Neural crest cell (in vitro differentiated cells): ENCODE data around the gene TRPM2. TPM values are rescaled to one million over a fixed set of nuclear protein-coding genes. Genes with fewer than 3 reads are reported as not detected.

Source experiments
- DNase-seq: peaks from one replicate; pipeline ENCODE4 v3.0.0; 2021; ENCODE audit warnings: low read depth, mixed read lengths, low spot score
- H3K27ac Mint-ChIP-seq: one replicate; pipeline ENCODE4 v1.8.0; 2021; ENCODE audit warnings: mild to moderate bottlenecking, mixed read lengths; ENCODE audit not compliant: unreplicated experiment
- H3K27me3 Mint-ChIP-seq: 2 replicates; pipeline ENCODE4 v1.8.0; 2021; ENCODE audit warnings: low read depth, mild to moderate bottlenecking, mixed read lengths
- H3K36me3 Mint-ChIP-seq: 2 replicates; pipeline ENCODE4 v1.8.0; 2021; ENCODE audit warnings: low read depth, mild to moderate bottlenecking, mixed read lengths
- H3K4me1 Mint-ChIP-seq: 2 replicates; pipeline ENCODE4 v1.8.0; 2021; ENCODE audit warnings: mixed read lengths
- H3K4me3 Mint-ChIP-seq: one replicate; pipeline ENCODE4 v1.8.0; 2021; ENCODE audit warnings: mild to moderate bottlenecking, mixed read lengths
- H3K9me3 Mint-ChIP-seq: 2 replicates; pipeline ENCODE4 v1.8.0; 2021; ENCODE audit warnings: mixed read lengths
- total RNA-seq: library from RNA; stranded (reverse); gene quantifications from 2 replicates; pipeline ENCODE4 v1.2.1, GENCODE V29; 2021
- TF ChIP-seq, protein P1 (sequence below): fragments of 200-600 bp; sonication (generic); conservative IDR thresholded peaks from 2 replicates; pipeline ENCODE4 v1.5.0; 2021; ENCODE audit warnings: antibody characterized with exemption, mild to moderate bottlenecking

The TRPM2 gene
- total RNA-seq, 1 donor from 2014 or later, result not detected

DNA sequence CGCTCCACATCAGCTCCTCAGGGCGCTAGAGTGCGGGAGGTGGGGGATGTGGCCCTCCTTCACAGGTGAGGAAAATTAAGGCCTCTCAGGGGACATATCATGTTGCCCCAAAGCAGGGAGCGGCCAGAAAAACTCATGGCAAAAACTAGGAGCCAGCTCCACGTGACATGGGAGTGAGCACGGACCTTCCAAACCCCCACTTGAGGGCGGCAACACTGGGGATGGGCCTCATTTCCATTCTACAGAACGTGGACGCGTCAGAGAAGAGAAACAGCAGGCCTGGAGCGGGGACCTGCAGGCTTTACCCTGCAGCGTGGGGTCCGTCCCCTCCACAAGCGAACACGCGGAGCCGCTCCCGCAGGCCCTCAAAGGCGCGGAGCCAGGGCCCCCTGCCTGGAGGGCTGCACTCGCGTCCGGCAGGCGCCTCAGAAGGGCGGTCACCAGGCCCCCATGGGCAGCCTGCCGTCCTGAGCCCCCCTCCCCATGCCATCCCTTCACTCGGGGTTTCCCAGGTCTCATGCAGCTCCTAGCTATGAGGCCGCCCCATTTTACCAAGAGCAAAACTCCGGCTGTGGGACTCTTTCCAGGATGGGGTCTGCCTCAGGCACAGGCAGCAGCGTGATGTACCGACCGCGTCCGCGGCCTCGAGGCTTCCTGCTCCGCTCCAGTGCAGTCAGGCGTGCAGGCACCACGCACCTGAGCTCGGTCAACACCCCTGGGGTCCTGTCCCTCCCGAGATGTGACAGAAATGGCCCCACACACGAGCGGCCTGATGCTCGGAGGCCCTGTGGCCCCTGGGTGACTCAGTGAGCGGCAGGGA is 19.7 kb upstream of the TRPM2 start:
- Mint-ChIP-seq H3K36me3 (peaks cover 3% of the 10 kb centered on the region), H3K4me3 (no peak overlapping the region), H3K9me3 (no peaks in the 10 kb centered on the region), H3K27me3 (peaks cover 3% of the 10 kb centered on the region), H3K4me1 (peaks cover 21% of the 10 kb centered on the region), H3K27ac (no peak overlapping the region)
- DNase-seq, result no peak
- TF ChIP-seq, protein P1, sequence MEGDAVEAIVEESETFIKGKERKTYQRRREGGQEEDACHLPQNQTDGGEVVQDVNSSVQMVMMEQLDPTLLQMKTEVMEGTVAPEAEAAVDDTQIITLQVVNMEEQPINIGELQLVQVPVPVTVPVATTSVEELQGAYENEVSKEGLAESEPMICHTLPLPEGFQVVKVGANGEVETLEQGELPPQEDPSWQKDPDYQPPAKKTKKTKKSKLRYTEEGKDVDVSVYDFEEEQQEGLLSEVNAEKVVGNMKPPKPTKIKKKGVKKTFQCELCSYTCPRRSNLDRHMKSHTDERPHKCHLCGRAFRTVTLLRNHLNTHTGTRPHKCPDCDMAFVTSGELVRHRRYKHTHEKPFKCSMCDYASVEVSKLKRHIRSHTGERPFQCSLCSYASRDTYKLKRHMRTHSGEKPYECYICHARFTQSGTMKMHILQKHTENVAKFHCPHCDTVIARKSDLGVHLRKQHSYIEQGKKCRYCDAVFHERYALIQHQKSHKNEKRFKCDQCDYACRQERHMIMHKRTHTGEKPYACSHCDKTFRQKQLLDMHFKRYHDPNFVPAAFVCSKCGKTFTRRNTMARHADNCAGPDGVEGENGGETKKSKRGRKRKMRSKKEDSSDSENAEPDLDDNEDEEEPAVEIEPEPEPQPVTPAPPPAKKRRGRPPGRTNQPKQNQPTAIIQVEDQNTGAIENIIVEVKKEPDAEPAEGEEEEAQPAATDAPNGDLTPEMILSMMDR, result no peak

DNA sequence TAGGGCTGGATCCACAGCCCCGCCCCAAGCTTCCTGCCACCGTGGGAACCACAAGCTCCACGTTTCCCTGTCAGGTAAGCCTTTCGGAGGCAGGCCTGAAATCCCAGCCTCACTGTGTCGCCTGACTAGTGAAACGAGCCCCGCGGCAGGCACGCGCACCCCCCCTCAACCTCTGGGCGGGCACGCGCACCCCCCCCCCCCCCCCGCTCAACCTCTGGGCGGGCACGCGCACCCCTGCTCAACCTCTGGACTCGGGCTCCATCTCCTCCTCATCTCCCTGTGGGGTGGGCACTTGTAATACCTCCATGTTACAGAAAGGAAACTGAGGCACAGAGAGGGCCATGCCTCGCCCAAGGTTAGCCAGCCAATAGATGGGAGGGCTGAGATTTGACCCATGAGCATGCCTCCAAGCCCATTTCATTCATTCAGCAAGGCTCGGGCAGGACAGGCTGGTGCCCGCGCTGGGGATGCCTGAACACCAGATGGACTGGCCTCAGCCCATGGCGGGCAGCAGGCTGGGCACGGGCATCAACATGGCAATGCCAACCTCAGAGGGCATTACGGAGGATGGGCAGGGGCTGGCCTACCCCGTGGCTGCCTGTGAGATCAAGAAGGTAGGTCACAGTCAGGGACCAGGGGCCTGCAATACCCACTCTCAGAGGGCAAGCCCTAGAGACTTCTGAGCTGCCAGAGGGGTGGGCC is 18.9 kb upstream of the TRPM2 start:
- Mint-ChIP-seq H3K4me1 (peaks cover 23% of the 10 kb centered on the region), H3K9me3 (no peaks in the 10 kb centered on the region), H3K4me3 (peak overlapping the region; percentile 51), H3K27ac (no peak overlapping the region), H3K27me3 (peaks cover 3% of the 10 kb centered on the region), H3K36me3 (peaks cover 3% of the 10 kb centered on the region)
- DNase-seq, result no peak
- TF ChIP-seq, protein P1, result no peak

DNA sequence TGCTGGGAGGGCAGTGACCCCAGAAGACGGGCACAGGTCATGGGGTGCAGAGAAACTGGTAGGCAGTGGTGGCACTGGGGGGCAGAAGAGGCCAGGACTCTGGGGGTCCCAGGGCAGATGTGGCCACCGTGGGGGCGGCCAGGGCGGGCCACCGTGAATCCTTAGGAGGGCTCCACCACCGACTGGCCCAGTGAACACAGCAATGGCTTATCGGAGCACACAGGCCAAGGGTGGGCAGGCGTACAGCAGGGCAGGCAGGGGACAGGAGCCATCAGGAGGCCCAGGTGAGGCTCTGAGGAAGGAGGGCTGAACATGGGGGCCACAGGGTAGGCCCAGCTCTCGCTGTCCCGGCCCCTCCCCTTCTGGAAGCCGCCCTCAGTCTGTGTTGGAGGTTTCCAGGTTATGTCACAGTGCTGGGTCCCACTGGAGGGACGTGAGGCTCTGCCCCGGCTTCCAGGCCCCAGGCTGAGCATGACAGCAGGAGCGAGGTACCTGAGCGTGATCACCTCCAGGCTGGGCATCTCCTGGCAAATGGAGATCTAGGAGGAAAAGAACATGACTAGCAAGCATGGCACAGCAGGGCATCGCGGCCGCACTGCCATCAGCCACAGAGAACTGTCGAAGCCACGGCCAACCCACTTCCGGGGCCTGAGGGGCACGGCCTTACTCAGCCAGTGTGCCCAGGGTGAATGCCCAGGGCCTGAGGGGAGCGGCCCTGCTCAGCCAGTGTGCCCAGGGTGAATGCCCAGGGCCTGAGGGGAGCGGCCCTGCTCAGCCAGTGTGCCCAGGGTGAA is 18.0 kb upstream of the TRPM2 start:
- TF ChIP-seq, protein P1, result no peak
- H3K4me3 Mint-ChIP-seq, result peak overlapping the region; percentile 51
- peaks cover 32% of the 10 kb centered on the region for H3K4me1 Mint-ChIP-seq
- H3K9me3 Mint-ChIP-seq, result no peaks in the 10 kb centered on the region
- no peak for DNase-seq
- H3K27me3 Mint-ChIP-seq, result peaks cover 3% of the 10 kb centered on the region
- H3K36me3 Mint-ChIP-seq, result peaks cover 3% of the 10 kb centered on the region
- H3K27ac Mint-ChIP-seq, result no peak overlapping the region

DNA sequence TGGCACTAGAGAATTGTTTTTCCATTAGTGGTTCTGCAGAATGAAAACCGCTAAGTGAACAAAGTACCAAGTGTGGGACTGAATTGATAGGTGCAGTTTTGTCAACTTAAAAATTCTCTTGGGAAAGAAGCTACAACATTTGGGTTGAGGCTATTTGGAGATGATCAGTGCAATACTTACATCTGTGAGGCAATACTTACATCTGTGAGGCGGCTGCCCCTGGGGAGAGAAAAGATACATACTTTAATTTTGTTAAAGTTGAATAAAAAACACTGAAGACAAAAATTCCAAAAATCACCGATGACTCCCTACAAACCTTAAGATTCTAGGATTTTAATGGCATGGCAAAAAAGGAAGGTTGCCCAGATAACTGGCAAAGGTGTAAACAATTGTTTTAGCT is 16.0 kb upstream of the TRPM2 start:
- no peaks in the 10 kb centered on the region for H3K27me3 Mint-ChIP-seq
- H3K9me3 Mint-ChIP-seq, result no peaks in the 10 kb centered on the region
- H3K4me3 Mint-ChIP-seq, result peak overlapping the region; percentile 71
- H3K27ac Mint-ChIP-seq, result no peak overlapping the region
- TF ChIP-seq, protein P1, result no peak
- no peaks in the 10 kb centered on the region for H3K36me3 Mint-ChIP-seq
- DNase-seq, result no peak
- peaks cover 30% of the 10 kb centered on the region for H3K4me1 Mint-ChIP-seq
